HG02678 (cell line): Measurements from ENCODE around the gene ARHGEF1.

ENCODE experiments used
- ATAC-seq: cut with Tn5 transposase; IDR thresholded peaks from one replicate; pipeline ENCODE4 v1.9.1; 2021; ENCODE audit warnings: mild to moderate bottlenecking, moderate library complexity; ENCODE audit not compliant: unreplicated experiment

ARHGEF1 gene

DNA sequence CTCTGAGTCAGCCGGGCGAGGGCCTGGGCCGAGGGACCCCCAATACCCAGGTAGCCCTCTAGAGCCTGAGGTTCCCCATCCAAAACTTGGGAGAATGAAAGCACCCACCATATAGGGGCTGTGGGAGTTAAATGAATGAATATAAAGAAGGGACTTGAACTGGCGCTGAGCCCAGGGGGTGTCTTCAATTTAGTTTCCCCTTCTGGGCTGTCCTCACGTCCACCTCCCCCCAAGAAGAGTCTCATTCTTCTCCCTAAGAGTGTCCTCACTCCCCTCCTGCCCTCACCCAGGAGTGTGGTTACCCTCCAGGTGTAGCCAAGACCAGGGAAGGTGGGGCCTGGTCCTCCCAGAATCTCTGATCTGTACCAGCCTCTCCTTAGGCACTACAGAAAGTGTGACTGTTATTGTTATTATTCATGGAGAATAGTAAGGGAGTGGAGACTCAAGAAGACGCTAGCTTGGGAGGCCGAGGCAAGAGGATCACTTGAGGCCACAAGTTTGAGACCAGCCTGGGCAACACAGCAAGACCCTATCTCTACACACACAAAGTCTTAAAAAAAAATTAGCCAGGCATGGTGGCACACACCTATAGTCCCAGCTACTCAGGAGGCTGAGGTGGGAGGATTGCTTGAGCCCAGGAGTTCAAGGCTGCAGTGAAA lies 3.2 kb upstream of the ARHGEF1 start:
- ATAC-seq = no peak

DNA sequence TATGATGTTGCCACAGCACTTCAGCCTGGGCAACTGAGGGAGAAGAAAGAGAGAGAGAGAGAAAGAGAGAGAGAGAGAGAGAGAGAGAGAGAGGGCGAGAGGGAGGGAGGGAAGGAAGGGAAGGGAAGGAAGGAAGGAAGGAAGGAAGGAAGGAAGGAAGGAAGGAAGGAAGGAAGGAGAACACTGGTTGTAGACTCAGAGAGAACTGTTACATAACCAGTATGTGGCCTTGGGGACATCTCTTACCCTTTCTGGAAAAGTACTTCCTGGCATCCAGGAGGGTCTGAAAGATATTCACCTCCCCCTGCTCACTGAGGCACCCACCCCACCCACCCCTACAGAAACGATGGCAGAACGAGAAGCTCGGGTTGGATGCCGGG lies 2.7 kb upstream of the ARHGEF1 start:
- ATAC-seq = no peak

DNA sequence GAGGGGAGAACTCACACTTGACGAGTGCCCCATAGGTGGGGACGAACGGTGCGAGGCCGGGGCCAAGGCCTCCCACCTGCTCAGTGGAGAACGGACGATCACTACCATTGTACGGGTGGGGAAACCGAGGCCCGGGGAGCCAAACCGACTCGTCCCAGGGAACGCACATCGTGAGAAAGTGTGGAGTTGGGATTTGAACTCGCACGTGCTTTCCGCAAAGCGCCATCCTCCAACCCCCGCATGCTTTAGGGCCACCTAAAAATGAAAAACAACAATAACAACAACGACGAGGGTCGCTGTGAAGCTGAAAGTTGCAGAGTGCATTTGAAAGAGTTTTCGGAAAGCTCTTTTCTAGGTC lies 458 bp downstream of the ARHGEF1 start:
- ATAC-seq = no peak

DNA sequence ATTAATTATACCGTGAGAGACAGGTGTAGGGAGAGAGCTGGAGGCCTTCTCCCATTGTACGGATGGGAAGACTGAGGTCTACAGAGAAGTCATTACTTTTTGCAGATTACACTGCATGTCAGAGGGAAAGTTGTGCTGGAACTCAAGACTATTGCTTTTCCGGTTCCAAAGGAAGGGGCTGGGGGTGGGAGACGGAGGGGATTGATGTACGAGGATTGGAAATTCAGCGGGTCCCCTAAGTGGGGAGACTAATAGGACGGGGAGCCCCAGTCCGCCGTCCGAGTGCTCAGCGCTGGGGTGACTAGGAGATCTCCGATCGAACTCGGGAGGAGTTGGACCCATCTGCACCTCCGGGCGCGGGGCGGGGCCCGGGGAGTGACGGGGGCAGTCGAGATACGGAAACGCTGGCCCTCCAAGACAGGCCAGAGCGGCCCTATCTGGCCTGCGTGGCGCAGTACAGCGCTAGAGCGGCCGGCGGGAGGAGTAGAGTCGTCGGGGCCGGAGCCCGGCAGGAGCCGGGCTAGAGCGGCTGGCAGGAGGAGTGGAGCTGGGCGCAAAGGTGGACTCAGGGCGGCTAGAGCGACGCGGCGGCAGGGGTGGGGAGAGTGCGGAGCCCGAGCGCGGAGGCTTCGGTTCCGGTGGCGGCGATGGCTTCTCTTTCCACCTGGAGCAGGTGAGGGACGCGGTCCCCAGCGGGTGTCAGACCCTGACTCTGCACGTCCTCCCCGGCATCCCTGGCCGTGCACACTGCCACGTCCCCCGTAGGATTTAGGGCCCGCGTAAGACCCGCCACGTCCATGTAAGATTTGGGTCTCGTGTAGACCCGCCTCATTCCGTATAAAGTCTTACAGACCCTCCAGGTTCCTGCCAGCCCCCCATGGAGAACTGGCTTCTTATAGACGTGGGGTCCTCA lies 1.1 kb downstream of the ARHGEF1 start:
- ATAC-seq = peak; percentile 75

DNA sequence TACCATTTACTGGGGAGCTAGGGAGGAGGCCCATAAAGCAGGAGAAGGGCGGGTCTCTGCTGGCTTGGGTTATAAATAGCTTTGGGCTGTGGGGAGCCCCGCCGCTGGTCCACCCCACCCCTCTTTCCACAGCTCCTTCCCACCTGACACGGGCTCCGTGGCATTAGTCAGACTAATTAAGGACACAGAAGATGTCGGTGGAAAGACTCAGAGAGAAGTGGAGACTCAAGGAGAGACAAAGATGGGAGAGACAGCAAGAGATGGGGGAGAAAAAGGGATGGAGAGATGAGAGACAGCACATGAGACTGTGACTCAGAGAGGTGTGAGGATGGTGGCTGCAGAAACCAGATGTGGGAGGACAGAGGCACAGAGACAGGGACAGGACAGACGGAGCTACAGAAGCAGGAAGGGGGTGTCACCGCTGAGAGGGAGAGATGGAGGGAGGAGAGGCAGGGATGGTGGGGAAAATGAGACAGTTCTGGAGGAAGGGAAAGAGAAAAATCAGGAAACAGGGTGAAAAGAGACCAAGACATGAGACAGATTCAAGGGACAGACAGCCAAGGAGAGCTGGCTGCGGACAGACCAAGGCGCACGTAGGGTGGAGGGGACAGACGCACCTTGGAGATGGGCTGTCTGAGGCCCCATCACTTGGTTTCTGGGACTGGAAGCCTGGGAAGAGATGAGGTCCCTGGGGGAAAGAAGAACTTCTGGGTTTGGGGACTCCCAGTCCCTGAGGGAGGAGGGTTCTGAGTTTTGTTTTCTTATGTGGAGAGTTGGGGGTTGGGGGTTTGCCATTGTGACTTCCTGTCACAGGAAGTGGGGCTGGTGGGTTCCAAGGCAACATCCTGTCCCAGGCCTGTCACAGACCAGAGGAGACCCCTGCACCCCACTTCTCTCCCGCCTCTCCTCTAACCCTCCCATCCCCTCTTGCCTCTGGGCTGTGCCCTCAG lies 4.1 kb downstream of the ARHGEF1 start:
- no peak for ATAC-seq

DNA sequence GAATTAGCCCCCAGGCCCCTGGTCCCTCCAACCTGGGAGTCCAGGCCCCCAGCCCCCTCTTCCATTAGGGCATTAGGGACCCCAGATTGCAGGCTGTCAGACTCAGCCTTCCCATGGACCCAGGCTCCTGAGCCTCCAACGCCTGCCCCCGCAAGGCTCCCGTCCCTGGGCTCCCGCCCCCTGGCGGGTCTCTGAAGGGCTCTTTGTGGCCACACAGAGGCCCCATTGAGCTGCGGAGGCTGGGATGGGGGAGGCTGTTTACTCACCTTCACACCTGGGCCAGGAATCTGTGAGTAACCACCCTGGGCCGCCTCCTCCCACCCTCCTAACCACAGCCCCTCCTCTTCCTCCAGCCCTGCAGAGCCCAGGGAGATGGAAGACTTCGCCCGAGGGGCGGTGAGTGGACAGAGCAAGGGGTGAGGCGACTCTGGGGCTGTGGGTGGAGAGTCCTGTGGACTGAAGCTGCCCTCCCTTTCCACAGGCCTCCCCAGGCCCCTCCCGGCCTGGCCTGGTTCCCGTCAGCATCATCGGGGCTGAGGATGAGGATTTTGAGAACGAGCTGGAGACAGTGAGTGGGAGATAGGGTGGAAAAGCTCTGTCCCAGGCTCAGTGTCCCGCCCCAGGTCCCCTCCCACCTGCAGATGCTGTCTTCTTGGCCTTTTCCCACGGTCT lies 4.9 kb downstream of the ARHGEF1 start:
- no peak for ATAC-seq

DNA sequence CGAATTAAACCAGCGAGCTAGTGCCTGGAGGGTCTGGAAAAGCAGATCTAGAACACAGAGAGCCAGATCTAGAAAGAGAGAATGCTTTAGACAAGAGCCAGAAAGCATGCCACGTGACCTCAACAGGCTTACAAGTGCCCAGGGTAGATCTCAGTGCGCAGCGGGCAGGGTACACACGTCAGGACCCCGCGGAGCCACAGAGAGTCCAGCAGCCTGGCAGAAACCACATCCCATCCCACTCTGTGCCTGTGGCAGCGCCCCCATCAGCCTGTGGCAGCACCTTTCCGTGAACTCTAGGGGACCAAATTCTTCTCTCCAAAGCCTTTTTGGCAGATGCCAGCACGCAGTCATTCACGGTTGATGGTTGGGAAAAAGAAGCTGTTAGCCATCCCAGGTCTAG lies 5.9 kb downstream of the ARHGEF1 start:
- ATAC-seq = no peak

DNA sequence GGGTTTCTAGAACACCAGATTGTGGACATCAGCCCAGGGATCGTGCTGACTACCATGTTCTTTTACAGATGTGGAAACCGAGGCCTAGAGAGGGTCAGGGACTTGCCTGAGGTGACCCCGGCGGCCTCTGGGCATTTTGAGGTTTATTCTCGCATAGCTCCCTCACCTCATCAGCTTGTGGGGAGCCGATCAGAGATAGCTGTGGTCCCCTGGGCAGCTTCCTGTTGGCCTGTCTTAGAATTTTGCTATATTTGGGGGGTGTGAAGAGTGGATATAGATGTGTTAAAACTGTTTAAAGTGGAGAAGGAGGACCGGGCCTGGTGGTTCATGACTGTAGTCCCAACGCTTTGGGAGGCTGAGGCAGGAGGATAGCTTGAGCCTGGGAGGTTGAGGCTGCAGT lies 6.9 kb downstream of the ARHGEF1 start:
- no peak for ATAC-seq

DNA sequence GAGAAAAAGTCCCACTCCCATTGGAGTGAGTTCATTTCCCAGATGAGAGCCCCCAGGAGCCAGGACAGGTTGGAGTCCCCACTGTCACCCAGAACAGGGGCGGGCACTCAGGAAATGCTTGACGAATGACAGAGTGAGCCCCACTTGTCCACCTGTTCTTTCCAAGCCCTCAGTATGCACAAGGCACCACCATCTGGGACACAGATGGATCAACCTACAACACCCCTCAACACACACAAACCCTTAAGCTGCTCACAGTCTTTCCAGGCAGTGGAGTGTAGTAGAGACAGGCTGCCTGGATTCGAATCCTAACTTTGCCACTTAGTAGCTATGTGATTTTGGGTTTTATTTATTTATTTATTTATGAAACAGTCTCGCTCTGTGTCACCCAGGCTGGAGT lies 8.0 kb downstream of the ARHGEF1 start:
- ATAC-seq = no peak

DNA sequence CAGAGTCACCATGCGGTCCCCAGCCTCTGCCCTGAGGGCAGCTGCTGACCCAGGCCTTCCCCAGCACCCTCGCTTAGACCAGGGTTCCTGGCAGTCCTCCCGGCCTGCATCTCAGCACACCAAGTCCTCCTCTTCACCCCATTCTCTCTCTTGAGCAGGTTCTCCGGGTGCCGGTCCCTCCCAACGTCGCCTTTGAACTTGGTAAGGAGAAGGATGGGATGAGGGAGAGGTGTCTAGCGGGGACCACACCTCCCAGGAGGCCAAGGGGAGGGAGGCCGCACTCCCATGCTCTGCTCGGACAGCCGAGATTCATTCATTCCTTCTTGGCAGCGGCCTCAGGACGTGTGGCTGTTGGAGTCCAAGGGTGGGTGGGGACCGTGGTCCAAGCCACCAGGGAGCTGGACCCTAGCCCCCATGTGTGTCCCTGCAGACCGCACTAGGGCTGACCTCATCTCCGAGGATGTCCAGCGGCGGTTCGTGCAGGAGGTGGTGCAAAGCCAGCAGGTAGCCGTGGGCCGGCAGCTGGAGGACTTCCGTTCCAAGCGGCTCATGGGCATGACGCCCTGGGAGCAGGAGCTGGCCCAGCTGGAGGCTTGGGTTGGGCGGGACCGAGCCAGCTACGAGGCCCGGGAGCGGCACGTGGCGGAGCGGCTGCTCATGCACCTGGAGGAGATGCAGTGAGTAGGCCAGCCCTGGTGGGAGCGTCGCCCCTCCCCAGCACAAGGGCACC lies 9.4 kb downstream of the ARHGEF1 start:
- ATAC-seq = no peak

DNA sequence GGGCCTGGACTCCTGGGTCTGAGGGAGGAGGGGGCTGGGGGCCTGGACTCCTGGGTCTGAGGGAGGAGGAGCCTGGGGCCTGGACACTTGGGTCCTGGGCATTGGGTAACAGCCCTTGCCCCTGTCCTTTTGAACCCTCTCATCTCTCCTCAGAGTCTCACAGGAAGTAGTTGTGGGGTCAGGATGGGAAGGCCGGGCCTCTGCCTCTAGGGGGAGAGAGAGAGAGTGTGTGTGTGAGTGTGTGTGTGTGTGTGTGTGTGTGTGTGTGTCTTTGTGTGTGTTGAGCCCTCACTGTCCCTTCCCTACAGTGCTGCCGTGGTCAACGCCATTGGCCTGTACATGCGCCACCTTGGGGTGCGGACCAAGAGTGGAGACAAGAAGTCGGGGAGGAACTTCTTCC lies 10.9 kb downstream of the ARHGEF1 start:
- no peak for ATAC-seq

DNA sequence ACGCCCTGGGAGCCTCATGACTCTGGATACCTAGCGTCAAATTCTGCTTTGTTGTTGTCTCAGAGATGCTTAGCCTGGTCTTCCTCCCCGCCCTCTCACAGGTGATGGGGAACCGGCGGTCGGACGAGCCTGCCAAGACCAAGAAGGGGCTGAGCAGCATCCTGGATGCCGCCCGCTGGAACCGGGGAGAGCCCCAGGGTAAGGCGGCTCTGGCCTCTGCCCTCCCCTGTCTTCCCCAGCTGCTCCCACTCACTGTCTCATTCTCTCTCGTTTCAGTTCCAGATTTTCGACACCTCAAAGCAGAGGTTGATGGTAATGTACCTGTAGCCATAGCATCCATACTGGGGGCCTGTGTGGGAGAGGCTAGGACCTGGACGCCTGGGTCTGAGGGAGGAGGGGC lies 11.4 kb downstream of the ARHGEF1 start:
- no peak for ATAC-seq

DNA sequence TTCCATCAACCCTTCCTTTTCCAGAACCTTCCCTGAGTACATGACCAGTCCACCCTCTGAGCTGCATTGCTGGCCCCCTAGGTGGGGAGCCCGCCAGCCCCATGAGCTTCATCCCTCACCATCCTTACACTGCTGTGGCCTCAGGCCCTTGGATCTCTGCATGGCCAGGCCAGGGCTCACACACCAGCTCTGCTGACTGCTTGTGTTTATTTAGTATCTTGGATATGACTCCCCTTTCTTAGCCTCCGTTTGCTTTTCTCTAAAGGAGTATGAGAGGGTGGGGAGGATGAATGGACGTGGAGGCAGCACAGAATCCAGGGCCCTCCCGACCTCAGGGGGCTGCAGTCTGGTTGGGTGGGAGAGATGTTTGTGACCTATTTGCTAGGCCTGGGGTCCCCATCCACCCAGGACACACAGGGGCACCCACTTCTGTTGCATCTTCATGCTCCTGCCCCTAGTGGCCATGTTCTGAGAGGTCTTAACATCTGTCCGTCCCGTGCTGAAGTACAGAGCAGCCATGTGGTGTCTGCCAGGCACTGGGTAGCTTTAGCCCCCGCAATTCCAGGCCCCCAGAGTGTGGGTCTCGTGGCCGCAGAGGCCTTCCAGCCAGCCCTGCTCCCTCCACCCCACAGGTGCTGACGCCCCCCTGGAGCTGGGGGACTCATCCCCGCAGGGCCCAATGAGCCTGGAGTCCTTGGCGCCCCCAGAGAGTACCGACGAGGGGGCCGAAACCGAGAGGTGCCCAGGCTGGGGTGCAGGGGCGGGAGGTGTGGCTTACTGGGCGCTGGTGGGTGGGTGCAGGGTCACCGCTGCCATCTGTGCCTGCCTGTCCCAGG lies 13.0 kb downstream of the ARHGEF1 start:
- no peak for ATAC-seq

DNA sequence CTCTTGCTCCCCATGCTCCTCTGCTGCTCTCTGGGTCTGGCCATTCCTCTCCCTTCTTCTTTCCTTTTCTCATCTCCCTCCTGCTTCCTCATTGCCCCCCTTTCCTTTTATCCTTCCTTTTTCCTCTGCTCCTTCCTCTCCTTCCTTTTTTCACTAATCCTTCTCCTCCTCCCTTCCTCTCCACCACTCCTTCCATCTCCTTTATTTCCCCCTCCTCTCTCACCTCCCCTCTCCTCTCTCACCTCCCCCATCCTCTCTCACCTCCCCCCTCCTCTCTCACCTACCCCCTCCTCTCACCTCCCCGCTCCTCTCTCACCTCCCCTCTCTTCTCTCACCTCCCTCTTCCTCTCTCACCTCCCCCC lies 13.6 kb downstream of the ARHGEF1 start:
- ATAC-seq = no peak

DNA sequence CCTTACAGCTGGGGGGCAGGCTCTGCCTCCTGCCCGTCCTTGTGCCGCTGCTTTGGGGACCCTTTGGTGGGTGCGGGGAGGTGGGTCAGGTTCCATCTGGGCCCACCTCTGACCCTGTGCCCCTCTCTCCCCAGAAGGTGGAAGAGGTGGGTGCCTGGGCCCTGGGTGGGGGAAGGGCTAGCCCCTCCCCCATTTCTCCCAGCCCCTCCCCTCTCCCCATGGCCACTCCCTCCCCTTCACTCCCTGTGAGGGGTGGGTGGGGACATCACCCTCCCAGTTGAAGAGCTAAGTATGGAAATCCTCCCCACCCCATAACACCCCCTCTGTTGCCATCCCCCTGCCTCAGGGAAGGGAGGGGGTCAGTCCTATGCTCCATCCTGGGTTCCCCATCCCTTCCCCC lies 14.2 kb downstream of the ARHGEF1 start:
- no peak for ATAC-seq

DNA sequence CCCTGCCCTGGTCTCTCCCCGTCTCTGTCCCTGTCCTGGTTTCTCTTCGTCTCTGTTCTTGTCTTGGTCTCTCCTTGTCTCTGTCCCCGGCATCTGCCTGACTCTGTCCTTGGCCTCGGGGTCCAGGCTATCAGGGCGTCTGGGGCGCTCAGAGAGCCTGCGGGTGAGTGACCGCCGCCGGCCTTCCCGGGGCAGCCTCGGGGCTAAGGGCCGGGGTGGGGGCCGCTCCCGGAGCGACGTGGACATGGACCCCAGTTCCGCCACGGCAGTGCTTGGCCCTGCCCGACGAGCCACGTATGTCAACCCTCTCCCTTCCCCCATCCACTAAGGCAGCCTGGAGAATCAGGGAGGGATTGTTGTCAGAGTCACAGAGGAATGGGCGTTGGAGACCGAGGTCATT lies 14.8 kb downstream of the ARHGEF1 start:
- no peak for ATAC-seq

DNA sequence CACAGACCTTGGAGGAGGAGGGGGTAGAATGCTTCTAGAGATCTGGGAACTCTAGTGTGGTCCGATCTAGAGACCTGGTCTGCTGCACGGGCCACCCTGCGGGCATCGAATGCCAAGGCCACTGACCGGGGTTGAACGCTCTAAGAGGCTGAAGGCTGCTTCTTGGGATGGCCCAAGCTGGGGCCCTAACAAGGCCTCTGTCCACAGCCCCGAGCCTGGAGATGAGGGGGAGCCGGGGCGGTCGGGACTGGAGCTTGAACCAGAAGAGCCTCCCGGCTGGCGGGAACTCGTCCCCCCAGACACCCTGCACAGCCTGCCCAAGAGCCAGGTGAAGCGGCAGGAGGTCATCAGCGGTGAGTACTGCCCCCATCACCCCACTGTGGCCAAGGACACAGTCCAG lies 15.3 kb downstream of the ARHGEF1 start:
- no peak for ATAC-seq

DNA sequence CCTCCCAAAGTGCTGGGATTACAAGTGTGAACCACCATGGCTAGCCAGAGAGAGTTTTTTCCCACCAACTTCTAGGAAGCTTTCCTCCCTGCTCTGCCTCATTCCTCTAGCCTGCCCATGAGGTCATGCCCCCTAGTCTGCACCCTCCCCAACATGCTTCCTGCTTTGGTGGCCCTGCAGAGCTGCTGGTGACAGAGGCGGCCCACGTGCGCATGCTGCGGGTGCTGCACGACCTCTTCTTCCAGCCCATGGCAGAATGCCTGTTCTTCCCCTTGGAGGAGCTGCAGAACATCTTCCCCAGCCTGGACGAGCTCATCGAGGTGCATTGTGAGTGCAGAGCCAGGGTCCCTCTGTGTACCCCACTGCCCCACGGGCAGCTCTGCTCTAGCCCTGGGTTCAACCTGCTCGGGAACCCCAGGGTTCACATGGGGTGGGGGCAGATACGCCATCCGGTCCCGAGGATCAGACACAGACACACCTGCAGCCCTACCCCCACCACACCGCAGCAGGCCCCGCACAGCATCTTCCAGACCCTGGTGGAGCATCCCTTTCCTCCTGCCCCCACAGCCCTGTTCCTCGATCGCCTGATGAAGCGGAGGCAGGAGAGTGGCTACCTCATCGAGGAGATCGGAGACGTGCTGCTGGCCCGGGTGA lies 18.9 kb downstream of the ARHGEF1 start:
- ATAC-seq = no peak

DNA sequence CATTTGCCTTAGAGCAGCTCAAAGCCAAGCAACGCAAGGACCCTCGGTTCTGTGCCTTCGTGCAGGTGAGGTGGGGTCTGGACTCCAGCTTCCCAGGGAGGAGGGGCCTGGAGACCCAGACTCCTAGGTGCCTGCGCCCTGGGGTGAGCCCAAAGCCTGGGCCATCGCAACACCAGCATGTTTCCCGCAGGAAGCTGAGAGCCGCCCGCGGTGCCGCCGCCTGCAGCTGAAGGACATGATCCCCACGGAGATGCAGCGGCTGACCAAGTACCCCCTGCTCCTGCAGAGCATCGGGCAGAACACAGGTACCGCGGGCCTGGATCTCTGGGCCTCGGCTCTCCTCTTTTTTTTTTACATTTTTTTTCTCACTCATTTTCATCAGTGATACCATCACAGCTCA lies 19.6 kb downstream of the ARHGEF1 start:
- no peak for ATAC-seq
